ENCODE data around the gene PRR30. TPM values are rescaled to one million over a fixed set of nuclear protein-coding genes. Genes with fewer than 3 reads are reported as not detected.
"Not testable (repeated sequence)": the region's sequence is repeated elsewhere in the genome, so short reads cannot be mapped to it uniquely, and the experiment has no call there.

PRR30 gene
- polyA plus RNA-seq, 4 donors: not detected

DNA sequence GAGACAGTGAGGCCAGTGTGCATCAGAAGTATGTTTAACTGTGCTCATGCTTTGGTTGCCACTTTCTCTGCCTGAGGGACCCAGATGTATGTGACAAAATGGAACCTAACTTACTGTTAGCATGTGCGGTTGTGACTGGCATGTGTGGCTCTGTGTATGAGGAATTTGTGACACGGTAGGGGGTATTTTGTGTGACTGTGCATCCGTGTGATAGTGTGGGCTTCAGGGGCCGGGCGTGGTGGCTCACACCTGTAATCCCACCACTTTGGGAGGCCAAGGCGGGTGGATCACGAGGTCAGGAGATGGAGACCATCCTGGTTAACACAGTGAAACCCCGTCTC, 19.9 kb downstream of the PRR30 start:
- Histone ChIP-seq H3K27me3 (ENCODE audit: control insufficient read depth in 3 of 3, insufficient read depth in 3 of 3, low read length in 3 of 3) (peaks cover 0 to 37% (median 6%) of the 10 kb centered on the region in 3 donors), H3K4me3 (ENCODE audit: low read depth in 1 of 3, low read length in 3 of 3) (peak overlapping the region in 2 of 3 donors; percentile 6 to 42), H3K4me1 (ENCODE audit: control insufficient read depth in 3 of 3, insufficient read depth in 2 of 3, low read depth in 1 of 3, low read length in 2 of 3) (peaks cover 0 to 15% (median 0%) of the 10 kb centered on the region in 3 donors)
- WGBS, 3 donors: 75 to 84% (median 76%) methylated on average over 8 of the region's 8 CpGs
- DNase-seq; H3K27ac ChIP-seq (ENCODE audit: low read depth in 1 of 3, low read length in 2 of 3); FAIRE-seq; H3K36me3 ChIP-seq (ENCODE audit: control insufficient read depth in 3 of 3, insufficient read depth in 2 of 3, low read depth in 1 of 3, low read length in 3 of 3); H3K9me3 ChIP-seq (ENCODE audit: control insufficient read depth in 2 of 2, insufficient read depth in 1 of 2, low read depth in 1 of 2, low read length in 1 of 2): not testable (repeated sequence)

DNA sequence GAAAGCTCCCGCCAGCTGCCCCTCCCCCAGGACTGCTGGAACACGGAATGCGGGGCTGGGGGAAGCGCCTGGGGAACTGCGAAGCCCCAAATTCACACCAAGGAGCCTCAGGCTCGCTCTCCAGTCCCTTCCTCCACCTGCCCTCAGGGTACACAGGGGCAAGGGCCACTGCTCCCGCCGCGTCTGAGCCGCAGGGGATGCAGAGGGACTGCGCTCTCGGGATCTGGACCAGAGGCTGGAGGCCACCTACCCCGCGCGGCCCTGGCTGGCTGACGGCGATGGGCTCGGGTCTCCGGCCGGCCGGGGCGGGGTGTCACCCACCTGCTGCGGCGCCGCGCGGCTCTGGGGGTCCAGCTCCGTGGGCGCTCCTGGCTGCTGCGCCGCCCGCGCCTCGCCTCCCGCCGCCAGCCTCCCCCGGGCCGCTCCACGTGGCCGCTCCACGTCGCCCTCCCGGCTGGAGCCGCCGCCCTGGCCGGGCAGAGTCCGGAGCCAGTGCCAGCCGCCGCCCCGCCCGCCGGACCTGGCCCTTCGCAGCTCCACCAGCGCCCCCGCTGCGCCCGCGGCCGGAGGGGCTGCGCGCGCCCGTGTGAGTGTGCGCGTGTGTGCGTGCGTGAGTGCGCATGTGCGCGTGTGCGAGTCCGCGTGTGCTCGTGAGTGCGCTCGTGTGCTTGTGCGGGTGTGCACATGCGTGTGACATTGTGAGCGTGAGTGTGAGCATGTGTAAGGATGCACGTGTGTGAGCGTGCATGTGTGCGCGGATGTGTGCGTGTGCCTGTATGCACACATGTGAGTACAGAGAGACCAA, 20.5 kb downstream of the PRR30 start, which contains the start of gene CGREF1:
CGREF1 (minus strand) TSS at position 604 of the 805 bp plus-strand sequence. CDS start 14,762 bp downstream, outside the sequence.
- no peak for FAIRE-seq
- 4 to 6% (median 4%) methylated on average over 49 to 84 of the region's 84 CpGs for WGBS, 3 donors

DNA sequence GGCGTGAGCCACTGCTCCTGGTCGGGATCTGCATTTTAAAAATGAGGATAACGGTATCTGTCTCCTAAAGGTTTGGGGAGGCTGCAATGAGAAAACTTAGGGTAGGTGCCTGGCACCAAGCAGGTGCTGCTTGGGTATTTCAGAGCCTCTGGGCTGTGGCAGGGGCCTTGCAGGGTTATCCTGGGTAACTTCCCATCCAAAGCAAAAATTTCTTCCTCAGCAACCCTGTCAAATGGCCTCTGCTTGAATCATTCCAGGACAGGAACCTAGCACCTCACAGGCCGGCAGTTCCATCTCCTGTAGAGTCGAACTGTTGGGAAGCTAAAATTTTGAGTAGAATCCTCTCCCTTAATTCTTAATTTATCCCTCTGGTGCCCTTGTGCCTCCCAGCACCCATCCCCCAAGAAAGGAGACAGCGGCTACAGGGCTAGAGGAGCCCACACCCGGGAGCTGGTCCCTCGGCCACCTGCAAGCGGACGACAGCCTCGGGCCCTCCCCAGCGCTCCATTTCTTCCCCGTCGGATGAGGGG, 21.1 kb downstream of the PRR30 start:
- H3K27me3 ChIP-seq (ENCODE audit: control insufficient read depth in 3 of 3, insufficient read depth in 3 of 3, low read length in 3 of 3): peaks cover 0 to 34% (median 6%) of the 10 kb centered on the region in 3 donors
- DNase-seq (no peak), FAIRE-seq (no peak)
- H3K4me1 ChIP-seq (ENCODE audit: control insufficient read depth in 3 of 3, insufficient read depth in 2 of 3, low read depth in 1 of 3, low read length in 2 of 3): peaks cover 0 to 10% (median 0%) of the 10 kb centered on the region in 3 donors
- H3K9me3 ChIP-seq (ENCODE audit: control insufficient read depth in 2 of 2, insufficient read depth in 1 of 2, low read depth in 1 of 2, low read length in 1 of 2): no peaks in the 10 kb centered on the region
- no peak overlapping the region for H3K27ac ChIP-seq (ENCODE audit: low read depth in 1 of 3, low read length in 2 of 3)
- WGBS, 3 donors: 29 to 41% (median 40%) methylated on average over 14 of the region's 14 CpGs
- H3K36me3 ChIP-seq (ENCODE audit: control insufficient read depth in 3 of 3, insufficient read depth in 2 of 3, low read depth in 1 of 3, low read length in 3 of 3): no peaks in the 10 kb centered on the region
- peak overlapping the region in 2 of 3 donors; percentile 38 to 42 for H3K4me3 ChIP-seq (ENCODE audit: low read depth in 1 of 3, low read length in 3 of 3)

More for the DNA sequence above, 20.5 kb downstream of the PRR30 start, which contains the start of gene CGREF1:
- Histone ChIP-seq H3K4me1 (ENCODE audit: control insufficient read depth in 3 of 3, insufficient read depth in 2 of 3, low read depth in 1 of 3, low read length in 2 of 3) (peaks cover 0 to 10% (median 0%) of the 10 kb centered on the region in 3 donors), H3K27ac (ENCODE audit: low read depth in 1 of 3, low read length in 2 of 3) (no peak within 1 kb of the TSS), H3K9me3 (ENCODE audit: control insufficient read depth in 2 of 2, insufficient read depth in 1 of 2, low read depth in 1 of 2, low read length in 1 of 2) (no peaks in the 10 kb centered on the region), H3K4me3 (ENCODE audit: low read depth in 1 of 3, low read length in 3 of 3) (peak within 1 kb of the TSS in 2 of 3 donors; percentile 38 to 42), H3K36me3 (ENCODE audit: control insufficient read depth in 3 of 3, insufficient read depth in 2 of 3, low read depth in 1 of 3, low read length in 3 of 3) (no peaks in the 10 kb centered on the region), H3K27me3 (ENCODE audit: control insufficient read depth in 3 of 3, insufficient read depth in 3 of 3, low read length in 3 of 3) (peaks cover 0 to 35% (median 6%) of the 10 kb centered on the region in 3 donors)
- DNase-seq: peak; percentile 54 to 68

- WGBS, 3 donors: 56 to 64% (median 60%) methylated on average over 2 of the region's 2 CpGs
- no peak for FAIRE-seq
Observed at GRCh38 chr2:27115519-27115918, 23.7 kb downstream of the PRR30 start.

DNA sequence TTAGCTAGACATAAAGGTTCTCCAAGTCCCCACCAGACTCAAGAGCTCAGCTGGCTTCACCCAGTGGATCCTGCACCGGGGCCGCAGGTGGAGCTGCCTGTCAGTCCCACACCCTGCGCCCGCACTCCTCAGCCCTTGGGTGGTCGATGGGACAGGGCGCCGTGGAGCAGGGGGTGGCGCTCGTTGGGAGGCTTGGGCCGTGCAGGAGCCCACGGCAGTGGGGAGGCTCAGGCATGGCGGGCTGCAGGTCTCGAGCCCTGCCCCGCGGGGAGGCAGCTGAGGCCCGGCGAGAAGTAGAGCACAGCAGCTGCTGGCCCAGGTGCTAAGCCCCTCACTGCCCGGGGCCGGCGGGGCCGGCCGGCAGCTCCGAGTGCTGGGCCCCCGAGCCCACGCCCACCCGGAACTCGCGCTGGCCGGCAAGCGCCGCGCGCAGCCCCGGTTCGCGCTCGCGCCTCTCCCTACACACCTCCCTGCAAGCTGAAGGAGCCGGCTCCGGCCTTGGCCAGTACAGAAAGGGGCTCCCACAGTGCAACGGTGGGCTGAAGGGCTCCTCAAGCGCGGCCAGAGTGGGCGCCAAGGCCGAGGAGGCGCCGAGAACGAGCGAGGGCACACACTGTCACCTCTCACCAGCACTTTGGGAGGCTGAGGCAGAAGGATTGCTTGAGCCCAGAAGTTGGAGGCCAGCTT, 27.7 kb downstream of the PRR30 start:
- not testable (repeated sequence) for H3K4me3 ChIP-seq (ENCODE audit: low read depth in 1 of 3, low read length in 3 of 3); DNase-seq; H3K27me3 ChIP-seq (ENCODE audit: control insufficient read depth in 3 of 3, insufficient read depth in 3 of 3, low read length in 3 of 3); H3K27ac ChIP-seq (ENCODE audit: low read depth in 1 of 3, low read length in 2 of 3); H3K4me1 ChIP-seq (ENCODE audit: control insufficient read depth in 3 of 3, insufficient read depth in 2 of 3, low read depth in 1 of 3, low read length in 2 of 3); H3K9me3 ChIP-seq (ENCODE audit: control insufficient read depth in 2 of 2, insufficient read depth in 1 of 2, low read depth in 1 of 2, low read length in 1 of 2); FAIRE-seq; H3K36me3 ChIP-seq (ENCODE audit: control insufficient read depth in 3 of 3, insufficient read depth in 2 of 3, low read depth in 1 of 3, low read length in 3 of 3)
- WGBS, 3 donors: 91 to 95% (median 92%) methylated on average over 37 to 49 of the region's 49 CpGs

More at GRCh38 chr2:27115519-27115918, 23.7 kb downstream of the PRR30 start:
- Histone ChIP-seq H3K4me1 (ENCODE audit: control insufficient read depth in 3 of 3, insufficient read depth in 2 of 3, low read depth in 1 of 3, low read length in 2 of 3) (peaks cover 0 to 10% (median 0%) of the 10 kb centered on the region in 3 donors), H3K9me3 (ENCODE audit: control insufficient read depth in 2 of 2, insufficient read depth in 1 of 2, low read depth in 1 of 2, low read length in 1 of 2) (no peaks in the 10 kb centered on the region), H3K27me3 (ENCODE audit: control insufficient read depth in 3 of 3, insufficient read depth in 3 of 3, low read length in 3 of 3) (peaks cover 0 to 23% (median 6%) of the 10 kb centered on the region in 3 donors), H3K4me3 (ENCODE audit: low read depth in 1 of 3, low read length in 3 of 3) (no peak overlapping the region), H3K36me3 (ENCODE audit: control insufficient read depth in 3 of 3, insufficient read depth in 2 of 3, low read depth in 1 of 3, low read length in 3 of 3) (no peaks in the 10 kb centered on the region), H3K27ac (ENCODE audit: low read depth in 1 of 3, low read length in 2 of 3) (no peak overlapping the region)
- DNase-seq: no peak

GRCh38 chr2:27110603-27111352, 28.4 kb downstream of the PRR30 start:
- H3K9me3 ChIP-seq (ENCODE audit: control insufficient read depth in 2 of 2, insufficient read depth in 1 of 2, low read depth in 1 of 2, low read length in 1 of 2); H3K27ac ChIP-seq (ENCODE audit: low read depth in 1 of 3, low read length in 2 of 3); H3K36me3 ChIP-seq (ENCODE audit: control insufficient read depth in 3 of 3, insufficient read depth in 2 of 3, low read depth in 1 of 3, low read length in 3 of 3); H3K27me3 ChIP-seq (ENCODE audit: control insufficient read depth in 3 of 3, insufficient read depth in 3 of 3, low read length in 3 of 3); H3K4me1 ChIP-seq (ENCODE audit: control insufficient read depth in 3 of 3, insufficient read depth in 2 of 3, low read depth in 1 of 3, low read length in 2 of 3); H3K4me3 ChIP-seq (ENCODE audit: low read depth in 1 of 3, low read length in 3 of 3); FAIRE-seq; DNase-seq: not testable (repeated sequence)
- WGBS, 3 donors: 82 to 87% (median 84%) methylated on average over 24 of the region's 24 CpGs

- WGBS, 3 donors: 91 to 97% (median 93%) methylated on average over 3 of the region's 3 CpGs
- Histone ChIP-seq H3K4me1 (ENCODE audit: control insufficient read depth in 3 of 3, insufficient read depth in 2 of 3, low read depth in 1 of 3, low read length in 2 of 3) (no peaks in the 10 kb centered on the region), H3K9me3 (ENCODE audit: control insufficient read depth in 2 of 2, insufficient read depth in 1 of 2, low read depth in 1 of 2, low read length in 1 of 2) (no peaks in the 10 kb centered on the region), H3K27ac (ENCODE audit: low read depth in 1 of 3, low read length in 2 of 3) (no peak overlapping the region), H3K36me3 (ENCODE audit: control insufficient read depth in 3 of 3, insufficient read depth in 2 of 3, low read depth in 1 of 3, low read length in 3 of 3) (no peaks in the 10 kb centered on the region), H3K4me3 (ENCODE audit: low read depth in 1 of 3, low read length in 3 of 3) (no peak overlapping the region), H3K27me3 (ENCODE audit: control insufficient read depth in 3 of 3, insufficient read depth in 3 of 3, low read length in 3 of 3) (no peaks in the 10 kb centered on the region)
- FAIRE-seq (no peak), DNase-seq (no peak)
Observed at GRCh38 chr2:27109083-27109482, 30.1 kb downstream of the PRR30 start.

DNA sequence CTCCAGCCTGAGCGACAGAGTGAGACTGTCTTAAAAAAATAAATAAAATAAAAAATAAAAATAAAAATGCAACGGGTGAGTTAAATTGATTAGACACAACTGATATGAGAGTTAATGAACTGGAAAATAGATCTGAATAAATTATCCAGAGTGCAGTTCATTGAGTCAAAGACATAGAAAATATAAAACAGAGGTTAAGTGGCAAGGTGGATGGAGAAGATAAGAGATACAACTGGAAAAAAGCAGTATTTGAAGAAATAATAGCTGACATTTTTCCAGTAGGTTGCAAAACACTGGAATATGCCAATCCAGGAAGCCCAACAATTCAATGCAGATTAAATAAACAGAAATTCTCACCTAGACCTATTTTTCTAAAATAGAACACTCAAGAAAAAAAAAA, 31.0 kb downstream of the PRR30 start:
- DNase-seq (no peak), FAIRE-seq (no peak)
- no peak overlapping the region for H3K4me3 ChIP-seq (ENCODE audit: low read depth in 1 of 3, low read length in 3 of 3)
- no peaks in the 10 kb centered on the region for H3K36me3 ChIP-seq (ENCODE audit: control insufficient read depth in 3 of 3, insufficient read depth in 2 of 3, low read depth in 1 of 3, low read length in 3 of 3)
- H3K9me3 ChIP-seq (ENCODE audit: control insufficient read depth in 2 of 2, insufficient read depth in 1 of 2, low read depth in 1 of 2, low read length in 1 of 2): no peaks in the 10 kb centered on the region
- WGBS, 3 donors: 76 to 87% (median 77%) methylated on average over 2 of the region's 2 CpGs
- H3K4me1 ChIP-seq (ENCODE audit: control insufficient read depth in 3 of 3, insufficient read depth in 2 of 3, low read depth in 1 of 3, low read length in 2 of 3): no peaks in the 10 kb centered on the region
- no peaks in the 10 kb centered on the region for H3K27me3 ChIP-seq (ENCODE audit: control insufficient read depth in 3 of 3, insufficient read depth in 3 of 3, low read length in 3 of 3)
- no peak overlapping the region for H3K27ac ChIP-seq (ENCODE audit: low read depth in 1 of 3, low read length in 2 of 3)
